ENCODE data around the gene F13B.
"Not testable (repeated sequence)": the region's sequence is repeated elsewhere in the genome, so short reads cannot be mapped to it uniquely, and the experiment has no call there.

The F13B gene, protein sequence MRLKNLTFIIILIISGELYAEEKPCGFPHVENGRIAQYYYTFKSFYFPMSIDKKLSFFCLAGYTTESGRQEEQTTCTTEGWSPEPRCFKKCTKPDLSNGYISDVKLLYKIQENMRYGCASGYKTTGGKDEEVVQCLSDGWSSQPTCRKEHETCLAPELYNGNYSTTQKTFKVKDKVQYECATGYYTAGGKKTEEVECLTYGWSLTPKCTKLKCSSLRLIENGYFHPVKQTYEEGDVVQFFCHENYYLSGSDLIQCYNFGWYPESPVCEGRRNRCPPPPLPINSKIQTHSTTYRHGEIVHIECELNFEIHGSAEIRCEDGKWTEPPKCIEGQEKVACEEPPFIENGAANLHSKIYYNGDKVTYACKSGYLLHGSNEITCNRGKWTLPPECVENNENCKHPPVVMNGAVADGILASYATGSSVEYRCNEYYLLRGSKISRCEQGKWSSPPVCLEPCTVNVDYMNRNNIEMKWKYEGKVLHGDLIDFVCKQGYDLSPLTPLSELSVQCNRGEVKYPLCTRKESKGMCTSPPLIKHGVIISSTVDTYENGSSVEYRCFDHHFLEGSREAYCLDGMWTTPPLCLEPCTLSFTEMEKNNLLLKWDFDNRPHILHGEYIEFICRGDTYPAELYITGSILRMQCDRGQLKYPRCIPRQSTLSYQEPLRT

DNA sequence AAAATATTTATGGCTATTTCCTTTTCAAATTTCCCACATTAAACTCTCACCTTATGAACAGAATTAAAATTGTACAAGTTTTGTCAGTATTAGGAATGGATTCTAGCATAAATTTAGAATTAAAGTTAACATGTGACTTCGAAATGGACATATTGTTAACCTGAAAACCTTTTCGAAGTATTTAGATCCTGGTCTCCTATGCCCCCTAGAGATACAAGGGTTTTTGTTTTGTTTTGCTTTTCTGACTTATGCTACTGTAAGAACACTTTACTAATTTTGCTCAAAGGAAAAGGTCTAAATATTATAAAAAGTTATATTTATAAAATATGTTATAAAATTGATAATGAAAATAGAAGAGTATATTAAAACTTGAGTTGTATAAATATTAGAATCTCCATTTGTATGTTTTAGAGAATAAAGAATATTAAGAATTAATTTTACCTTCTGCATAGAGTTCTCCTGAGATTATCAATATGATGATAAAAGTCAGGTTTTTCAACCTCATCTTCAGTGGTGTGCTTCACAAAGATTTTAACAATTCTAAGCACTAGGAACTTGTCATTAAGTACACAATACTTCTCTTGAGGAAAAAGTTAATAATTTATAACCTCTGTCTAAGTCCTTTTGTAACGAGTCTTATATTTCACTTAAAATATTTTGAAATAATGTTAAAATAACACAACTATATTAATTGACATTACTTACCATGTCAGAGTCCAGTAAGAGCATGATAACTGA, at the start of gene F13B:
TSS of gene F13B (minus strand) at position 542 of the 738 bp plus-strand sequence. CDS start at position 505, 37 bp downstream.
- no peak for DNase-seq

DNA sequence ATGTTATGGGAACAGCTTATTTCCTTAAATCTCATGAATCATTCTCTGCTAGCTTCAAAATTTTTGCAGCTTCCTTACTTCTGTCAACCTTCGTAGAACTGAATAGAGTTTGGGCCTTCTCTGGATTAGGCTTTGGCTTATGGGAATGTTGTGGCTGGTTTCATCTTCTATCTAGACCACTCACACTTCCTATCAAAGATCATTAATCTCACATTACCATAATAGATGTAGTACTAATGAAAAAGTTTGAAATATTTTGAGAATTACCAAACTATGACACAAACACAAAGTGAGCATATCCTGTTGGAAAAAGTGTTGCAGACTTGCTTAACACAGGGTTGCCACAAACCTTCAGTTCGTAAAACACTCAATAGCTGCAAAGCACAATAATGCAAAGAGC, 49.1 kb upstream of the F13B start:
- no peak for DNase-seq

DNA sequence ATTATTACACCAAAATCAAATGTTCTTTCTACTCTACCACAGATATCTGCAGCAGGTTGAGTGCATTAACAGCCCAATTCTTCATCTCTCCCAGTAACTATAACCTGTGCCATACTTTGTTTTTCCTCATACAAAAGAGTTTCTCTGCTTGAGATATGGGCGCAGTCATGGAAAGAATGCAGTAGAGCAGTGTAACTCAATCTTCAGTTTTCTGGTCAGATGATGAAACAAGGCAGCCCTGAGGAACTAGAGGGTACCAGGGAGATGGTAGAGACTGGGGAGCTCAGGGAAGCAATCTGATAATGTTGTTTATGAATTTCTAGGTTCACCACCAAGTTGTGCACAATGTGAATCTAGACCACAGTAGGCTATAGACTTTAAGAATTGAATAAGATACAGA, 39.8 kb upstream of the F13B start:
- no peak for DNase-seq

DNA sequence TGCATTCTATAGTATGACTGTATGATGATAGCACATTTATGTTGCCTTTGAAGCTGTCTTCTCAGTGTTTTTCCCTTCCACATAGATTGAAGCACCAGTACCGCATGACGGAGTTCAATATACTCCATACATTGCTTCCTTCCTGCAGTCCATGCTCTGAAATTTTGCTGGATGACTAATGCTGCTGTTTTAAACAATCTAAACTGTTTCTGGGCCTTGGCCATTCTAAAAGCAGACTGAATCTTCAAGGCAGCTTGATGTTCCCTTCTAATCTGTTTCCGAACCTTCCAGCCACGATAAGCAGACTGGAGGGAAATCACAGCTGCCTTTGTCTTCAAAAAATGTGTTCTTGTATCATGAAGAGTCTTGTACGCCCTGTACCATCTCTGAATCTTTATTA, 36.2 kb upstream of the F13B start:
- DNase-seq = no peak

DNA sequence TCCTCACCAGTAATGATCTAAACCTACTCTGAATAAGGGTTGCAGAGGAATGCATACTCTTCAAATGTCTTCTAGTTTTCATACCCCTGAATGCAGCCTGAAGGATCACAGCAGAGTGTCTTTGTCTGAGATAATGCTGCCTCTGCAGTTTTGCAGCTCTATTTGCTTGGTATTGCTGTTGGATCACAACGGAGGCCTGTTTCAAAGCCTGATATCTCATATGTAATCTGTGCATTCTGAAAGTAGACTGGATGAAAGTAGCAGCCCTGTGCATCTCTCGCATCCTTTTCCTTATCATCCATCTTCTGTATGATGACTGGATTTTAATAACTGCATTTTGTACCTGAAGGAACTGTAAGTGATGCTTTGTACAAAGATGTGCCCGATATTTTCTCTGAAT, 34.9 kb upstream of the F13B start:
- DNase-seq = no peak

DNA sequence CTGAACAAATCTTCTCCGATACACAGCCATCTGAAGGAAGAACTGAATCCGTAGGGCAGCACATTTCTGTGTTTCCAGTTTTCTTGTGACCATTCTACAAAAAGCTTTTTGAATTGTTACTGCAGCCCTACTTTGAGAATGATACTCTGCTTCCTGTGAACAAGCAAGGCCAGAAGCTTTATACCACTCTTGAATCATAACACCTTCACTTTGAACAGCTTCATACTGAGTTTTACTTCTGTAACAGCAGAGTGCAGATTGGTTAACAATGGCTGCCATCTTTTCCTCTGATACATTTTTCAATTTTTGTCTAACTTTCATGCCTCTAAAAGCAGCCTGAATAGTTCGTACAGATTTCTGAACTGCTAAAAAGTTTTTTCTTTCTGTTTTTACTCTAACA, 33.6 kb upstream of the F13B start:
- DNase-seq = no peak

DNA sequence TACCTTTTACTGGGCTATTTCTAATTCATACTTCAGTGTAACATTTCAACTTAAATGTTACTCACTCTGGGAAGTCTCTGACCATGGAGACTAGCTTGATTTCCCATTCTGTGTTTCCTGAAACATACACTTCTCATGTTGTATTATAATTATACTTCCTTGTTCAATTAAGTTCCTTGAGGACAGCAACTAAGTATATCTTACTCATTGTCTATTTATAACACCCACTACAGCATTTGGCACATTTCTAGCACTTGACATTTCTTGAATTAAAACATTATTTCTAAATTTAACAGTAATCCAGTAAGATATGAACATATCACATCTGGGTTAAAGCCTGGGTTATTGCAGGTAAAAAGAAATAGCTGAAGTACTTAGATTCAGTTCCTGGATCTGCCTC, 32.4 kb upstream of the F13B start:
- no peak for DNase-seq

DNA sequence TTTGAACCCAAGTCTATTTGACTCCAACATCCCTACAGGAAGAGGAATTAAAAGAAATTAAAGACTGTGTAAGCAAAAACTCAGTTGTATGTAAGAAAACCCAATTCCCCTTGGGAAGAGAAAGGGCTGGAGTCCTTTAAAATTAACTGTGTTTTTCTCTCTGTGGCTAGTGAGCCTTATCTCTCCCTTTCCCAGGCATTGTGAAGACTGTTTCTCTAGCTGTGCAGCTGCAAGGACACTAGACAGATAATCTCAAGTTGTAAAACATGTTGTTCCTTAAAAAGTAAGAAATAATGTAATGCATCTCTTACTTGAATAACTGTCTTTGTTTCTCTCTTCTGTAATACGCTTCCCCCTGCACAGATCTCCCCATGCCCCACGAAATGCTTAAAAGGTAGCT, 29.9 kb upstream of the F13B start:
- not testable (repeated sequence) for DNase-seq

DNA sequence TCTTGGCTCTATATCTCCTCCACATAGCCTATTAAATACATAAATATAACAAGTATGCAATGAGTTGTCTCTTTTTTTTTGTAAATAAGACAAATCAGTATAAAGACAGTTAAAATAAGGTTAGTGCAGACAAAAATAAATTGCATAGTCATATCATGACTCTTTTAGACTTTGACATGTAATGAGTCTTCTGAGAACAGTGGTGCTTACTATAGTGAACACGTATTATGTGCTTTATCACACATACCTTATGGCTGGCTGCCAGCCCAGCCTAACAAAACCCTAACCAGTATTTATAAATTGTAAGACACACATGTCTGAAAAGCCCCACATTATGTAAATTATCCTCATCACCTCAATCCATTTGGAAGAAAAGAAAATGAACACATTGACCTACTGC, 29.1 kb upstream of the F13B start:
- no peak for DNase-seq

DNA sequence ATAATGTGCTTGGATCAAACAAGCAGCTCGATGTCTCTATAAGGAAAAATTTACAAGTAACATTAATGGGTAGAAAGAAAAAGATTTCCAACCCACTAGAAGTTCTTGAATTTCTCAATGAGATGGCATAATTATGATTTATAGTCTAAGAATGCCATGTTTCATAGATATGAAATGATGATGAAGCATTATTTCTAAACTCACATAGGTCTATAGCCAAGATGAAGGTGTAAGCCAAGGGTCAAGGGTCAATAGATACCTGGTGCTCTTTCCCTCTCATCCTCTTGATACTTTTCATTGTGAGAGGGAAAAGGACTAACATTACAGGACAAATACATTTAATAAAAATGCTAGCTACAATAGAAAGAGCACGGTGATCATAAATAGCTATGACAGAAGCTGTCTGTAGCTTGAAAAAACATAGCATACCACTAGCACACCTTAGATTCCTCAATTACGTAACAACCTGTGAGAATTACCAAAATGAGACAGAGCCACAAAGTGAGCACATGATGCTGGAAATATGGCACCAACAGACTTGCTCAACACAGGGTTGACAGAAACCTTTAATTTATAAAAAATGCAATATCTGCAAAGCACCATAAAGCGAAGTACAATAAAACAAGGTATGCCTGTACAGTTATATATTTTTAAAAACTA, 26.3 kb upstream of the F13B start:
- no peak for DNase-seq

DNA sequence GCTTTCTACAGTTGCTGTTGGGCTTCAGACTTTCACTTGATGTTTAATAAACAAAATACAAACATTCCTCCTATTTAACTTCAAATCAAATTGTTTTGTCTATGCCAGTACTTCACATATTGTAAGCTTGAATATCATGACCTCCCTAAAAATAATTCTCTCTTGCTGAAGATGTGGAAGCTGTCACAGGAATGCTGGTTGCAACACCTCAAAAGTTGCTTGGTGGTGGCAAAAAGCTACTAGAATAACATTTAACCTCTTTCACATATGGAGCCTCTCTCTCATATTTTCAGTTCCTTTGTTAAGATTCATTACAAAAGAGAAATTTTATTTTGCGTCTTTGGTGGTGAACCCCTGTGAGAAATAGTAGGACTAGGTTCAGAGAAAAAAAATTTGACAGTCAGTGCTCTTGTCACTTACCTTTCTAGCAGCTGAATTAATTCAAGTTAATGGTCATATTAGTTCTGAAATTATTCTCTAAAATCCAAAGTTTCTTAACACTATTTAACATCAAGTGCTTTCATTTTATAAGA, 25.5 kb upstream of the F13B start:
- DNase-seq = no peak

DNA sequence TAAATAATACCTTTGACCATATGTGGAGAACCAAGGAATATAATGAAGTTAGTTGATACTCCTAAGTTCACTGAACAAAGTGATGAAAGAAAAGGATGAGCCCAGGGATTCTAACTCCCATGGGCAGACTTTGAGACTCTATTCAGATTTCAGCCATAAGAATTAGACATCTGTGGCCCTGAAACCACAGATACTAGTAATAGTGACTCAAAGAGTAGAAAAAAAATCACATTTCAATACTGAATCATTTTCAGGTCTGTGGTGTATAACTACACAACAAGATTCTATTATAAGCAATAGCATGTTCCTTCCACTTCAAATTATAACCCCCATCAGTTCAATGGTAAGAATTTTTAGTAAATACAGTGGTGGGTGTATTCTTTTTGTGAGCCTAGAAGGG, 16.4 kb upstream of the F13B start:
- DNase-seq = no peak

DNA sequence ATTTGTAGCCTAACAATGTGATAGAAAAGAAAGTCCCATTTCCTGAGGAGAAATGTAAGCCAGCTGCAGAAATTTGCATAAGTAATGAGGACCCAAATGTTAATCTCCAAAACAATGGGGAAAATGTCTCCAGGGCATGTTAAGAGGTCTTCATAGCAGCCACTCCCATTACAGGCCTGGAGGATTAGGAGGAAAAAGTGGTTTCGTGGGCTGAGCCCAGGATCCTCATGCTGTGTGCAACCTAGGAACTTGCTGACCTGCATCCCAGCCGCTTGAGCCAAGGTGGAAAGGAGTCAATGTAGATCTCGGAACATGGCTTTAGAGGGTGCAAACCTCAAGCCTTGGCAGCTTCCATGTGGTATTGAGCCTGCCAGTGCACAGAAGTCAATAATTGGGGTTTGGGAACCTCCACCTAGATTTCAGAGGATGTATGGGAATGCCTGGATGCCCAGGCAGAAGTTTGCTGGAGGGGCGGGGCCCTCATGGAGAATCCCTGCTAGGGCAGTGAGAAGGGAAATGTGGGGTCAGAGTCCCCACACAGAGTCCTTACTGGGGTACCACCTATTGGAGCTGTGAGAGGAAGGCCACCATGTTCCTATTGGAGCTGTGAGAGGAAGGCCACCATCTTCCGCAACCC, 14.2 kb upstream of the F13B start:
- no peak for DNase-seq

DNA sequence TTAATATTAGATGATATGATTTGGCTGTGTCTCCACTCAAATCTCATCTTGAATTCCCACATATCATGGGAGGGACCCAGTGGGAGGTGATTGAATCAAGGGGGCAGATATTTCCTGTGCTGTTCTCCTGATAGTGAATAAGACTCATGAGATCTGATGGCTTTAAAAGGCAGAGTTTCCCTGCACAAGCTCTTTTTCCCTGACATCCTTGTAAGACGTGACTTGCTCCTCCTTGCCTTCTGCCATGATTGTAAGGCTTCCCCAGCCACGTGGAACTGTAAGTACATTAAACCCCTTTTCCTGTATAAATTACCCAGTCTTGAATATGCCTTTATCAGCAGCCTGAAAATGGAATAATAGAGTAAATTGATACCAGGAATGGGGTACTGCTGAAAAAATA, 13.3 kb upstream of the F13B start:
- no peak for DNase-seq

DNA sequence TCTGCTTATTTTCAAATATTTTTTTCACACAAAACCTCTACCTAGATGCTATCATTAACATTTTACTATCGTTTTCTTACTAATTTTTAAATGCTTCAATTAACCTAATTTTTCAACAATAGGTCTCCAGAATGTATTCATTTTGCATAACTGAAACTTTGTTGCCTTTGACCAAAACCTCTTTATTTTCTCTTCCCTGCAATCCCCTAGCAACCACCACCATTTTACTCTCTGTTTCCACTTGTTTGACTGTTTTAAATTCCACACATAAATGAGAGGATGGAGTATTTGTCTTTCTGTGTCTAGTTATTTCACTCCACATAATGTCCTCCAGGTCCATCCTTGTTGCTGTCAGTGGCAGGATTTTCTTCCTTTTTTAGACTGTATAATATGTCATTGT, 9.5 kb upstream of the F13B start:
- DNase-seq = no peak

DNA sequence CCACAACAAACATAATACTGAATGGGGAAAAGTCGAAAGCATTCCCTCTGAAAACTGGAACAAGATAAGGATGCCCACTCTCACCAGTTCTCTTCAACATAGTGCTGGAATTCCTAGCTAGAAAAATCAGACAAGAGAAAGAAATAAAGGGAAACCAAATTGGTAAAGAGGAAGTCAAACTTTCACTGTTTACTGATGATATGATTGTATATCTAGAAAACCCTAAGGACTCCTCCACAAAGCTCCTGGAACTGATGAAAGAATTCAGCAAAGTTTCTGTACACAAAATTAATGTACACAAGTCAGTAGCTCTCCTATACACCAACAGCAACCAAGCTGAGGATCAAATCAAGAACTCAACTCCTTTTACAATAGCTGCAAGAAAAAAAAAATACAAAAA, 6.9 kb upstream of the F13B start:
- no peak for DNase-seq

DNA sequence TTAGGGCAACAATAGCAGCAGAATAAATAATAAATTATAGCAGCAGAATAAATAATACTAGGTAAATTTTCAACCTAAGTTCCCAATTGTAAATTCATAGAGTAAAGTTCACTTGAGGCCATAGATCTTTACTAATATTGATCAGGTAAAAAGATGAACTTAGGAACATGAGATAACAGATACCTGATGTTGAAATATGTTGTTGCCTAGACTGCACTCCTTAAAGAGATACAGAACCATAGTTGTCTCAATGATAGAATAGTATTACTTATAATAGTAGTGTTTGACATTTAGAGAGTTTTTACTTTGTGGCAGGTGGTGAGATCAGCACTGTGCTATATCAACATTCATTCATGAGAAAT, 378 bp upstream of the F13B start:
- no peak for DNase-seq

DNA sequence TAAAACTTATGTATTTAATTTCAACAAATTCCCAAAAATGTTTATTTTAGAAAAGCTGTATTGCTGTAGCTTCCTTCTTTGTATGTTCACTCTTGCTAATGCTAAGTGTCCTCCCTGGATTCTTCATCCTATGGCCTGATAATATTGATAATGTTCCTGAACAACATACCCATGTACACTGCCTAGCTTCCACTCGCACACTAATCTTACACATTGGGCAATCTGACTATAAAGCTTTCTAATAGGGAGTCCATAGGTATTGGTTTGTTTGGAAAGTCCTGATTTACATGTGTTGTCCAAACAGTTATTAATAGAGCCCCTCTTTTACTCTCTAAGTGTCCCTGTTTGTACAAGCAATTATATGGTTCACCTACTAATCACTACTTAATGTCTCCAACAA, 783 bp downstream of the F13B start:
- no peak for DNase-seq

DNA sequence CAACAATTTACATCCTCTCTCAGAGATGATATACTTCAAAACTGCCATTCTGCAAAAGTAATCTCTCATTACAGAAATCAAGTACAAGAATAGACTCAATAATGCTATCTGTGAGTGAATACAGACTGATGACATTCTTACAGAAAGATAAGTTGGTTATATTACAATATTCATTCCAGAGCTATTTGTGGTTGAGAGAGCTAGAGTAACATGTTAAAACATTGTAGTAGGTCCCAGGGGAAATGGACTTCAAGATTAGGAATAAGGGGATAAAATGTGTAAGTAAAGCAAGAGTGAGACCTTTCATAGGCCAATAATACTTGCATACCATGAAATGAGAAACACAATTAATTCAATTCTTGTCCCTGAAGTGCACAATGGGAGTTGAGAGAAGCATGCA, 1.5 kb downstream of the F13B start:
- DNase-seq = no peak

DNA sequence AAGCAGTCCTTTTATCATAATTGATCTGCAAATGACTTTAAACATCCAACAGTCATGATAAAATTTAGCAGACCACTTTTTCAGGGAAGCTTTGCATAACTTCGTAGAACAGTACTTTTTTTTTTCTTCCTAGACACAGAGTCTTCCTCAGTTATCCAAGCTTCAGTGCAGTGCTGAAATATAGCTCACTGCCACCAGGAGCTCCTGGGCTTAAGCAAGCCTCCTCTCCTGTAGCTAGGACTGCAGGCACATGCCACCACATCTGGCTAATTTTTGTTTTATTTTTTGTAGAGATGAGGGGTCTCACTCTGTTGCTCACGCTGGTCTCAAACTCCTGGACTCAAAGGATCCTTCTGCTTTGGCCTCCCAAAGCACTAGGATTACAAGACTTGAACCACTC, 3.8 kb downstream of the F13B start:
- DNase-seq = no peak

DNA sequence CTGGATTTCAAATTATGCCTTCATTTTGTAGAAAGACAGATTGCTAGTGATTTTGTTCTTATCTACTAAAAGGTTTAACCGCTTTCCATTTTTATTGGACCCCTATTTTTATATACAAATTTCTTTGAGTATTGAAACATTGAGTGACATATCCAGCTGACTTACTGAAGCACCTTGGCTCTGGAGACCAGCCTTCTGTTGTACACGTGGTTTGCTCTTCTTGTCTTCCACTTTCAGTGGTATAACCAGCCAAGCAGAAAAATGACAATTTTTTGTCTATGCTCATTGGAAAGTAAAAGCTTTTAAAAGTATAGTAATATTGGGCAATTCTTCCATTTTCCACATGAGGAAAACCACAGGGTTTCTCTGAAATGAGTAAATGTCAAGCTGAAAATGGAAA, 4.4 kb downstream of the F13B start:
- DNase-seq = no peak

DNA sequence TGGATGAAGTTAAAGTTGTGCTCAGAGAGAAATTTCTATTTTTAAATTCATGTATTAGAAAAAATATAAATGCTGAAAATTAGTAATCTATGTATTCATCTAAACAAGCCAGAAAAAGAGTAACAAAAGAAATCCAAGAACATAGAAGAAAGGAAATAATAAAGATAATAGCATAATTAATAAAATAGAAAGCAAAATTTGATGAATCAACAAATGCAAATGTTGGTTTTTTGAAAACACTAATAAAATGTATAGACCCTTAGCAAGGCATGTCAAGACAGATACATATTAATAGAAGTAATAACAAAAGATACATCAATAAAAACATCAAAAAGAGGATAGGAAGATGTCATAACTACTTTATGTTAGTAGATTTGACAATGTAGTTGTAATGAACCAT, 18.0 kb downstream of the F13B start:
- no peak for DNase-seq

Data from activated CD8-positive, alpha-beta memory T cell treated with anti-CD3 and anti-CD28 coated beads, Interleukin-2, amount 50 U/mL, for 48 hours (primary cell).